GM19099 (cell line): ENCODE data around the gene MIEN1.

Source experiments
- POLR2A ChIP-seq: IDR thresholded peaks from 3 replicates; pipeline ENCODE4 v1.6.1; 2011; ENCODE audit warnings: low read depth; ENCODE audit not compliant: insufficient read length; ENCODE audit errors: extremely low read depth

Gene MIEN1

GRCh38 chr17:39683295-39683939, 46.9 kb downstream of the MIEN1 start:
- no peak for TF ChIP-seq POLR2A

- no peak for TF ChIP-seq POLR2A
Observed at GRCh38 chr17:39679521-39680192, 50.7 kb downstream of the MIEN1 start.
